Measurements from ENCODE around the gene ZNF513. TPM values are rescaled to one million over a fixed set of nuclear protein-coding genes. Genes with fewer than 3 reads are reported as not detected.

Gene ZNF513
- total and polyA plus RNA-seq, 2 donors (not counting 1 experiment from before 2014, with no cell fraction given): 29.0 to 36.8 TPM

GRCh38 chr2:27375513-27376099 lies 4.9 kb downstream of the ZNF513 start:
- DNase-seq: no peak
- no peak overlapping the region for H3K4me3 ChIP-seq (ENCODE audit: control extremely low read depth in 1 of 5, extremely low read depth in 1 of 5, insufficient read depth in 1 of 5, low read depth in 2 of 5, low read length in 4 of 5)
- Mint-ChIP-seq H3K4me1 (peaks cover 39% of the 10 kb centered on the region), H3K27ac (no peak overlapping the region), H3K27me3 (no peaks in the 10 kb centered on the region), H3K9me3 (ENCODE audit: insufficient read depth) (no peaks in the 10 kb centered on the region), H3K4me3 (no peak overlapping the region)
- ATAC-seq (ENCODE audit: low read depth): no peak
- peaks cover 0 to 58% of the 10 kb centered on the region in 2 experiments for H3K36me3 ChIP-seq (replicated peaks in 1 of 2; ENCODE audit: control extremely low read depth in 1 of 2, control insufficient read depth in 1 of 2, extremely low read depth in 1 of 2, insufficient read depth in 2 of 2, low read length in 1 of 2)
- TF ChIP-seq CTCF (IDR thresholded peaks at IDR 0.05) (no peak), EZH2 (IDR thresholded peaks at IDR 0.05; ENCODE audit: borderline replicate concordance, insufficient read depth, low read depth, low read length, poor library complexity, severe bottlenecking) (no peak)
- ChIA-PET POLR2A (no interaction called here), CTCF (no interaction called here)
- peaks cover 30 to 34% of the 10 kb centered on the region in 2 donors for H3K4me1 ChIP-seq (ENCODE audit: control insufficient read depth in 2 of 2, insufficient read depth in 2 of 2, low read length in 2 of 2)
- WGBS (ENCODE audit: insufficient coverage): 96% methylated on average over 14 of the region's 20 CpGs
- no peak overlapping the region for H3K4me2 ChIP-seq (replicated peaks; ENCODE audit: low read depth, low read length, poor library complexity, severe bottlenecking)
- intact Hi-C loops (cut with micrococcal nuclease): no loop called here
- H3K9me3 ChIP-seq (ENCODE audit: control extremely low read depth in 1 of 3, control insufficient read depth in 2 of 3, insufficient read depth in 1 of 3, low read length in 2 of 3): no peaks in the 10 kb centered on the region
- no peak overlapping the region for H3K9ac ChIP-seq (ENCODE audit: low read length)
- no peak overlapping the region for H2AFZ ChIP-seq (ENCODE audit: insufficient read depth, low read depth, low read length, poor library complexity, severe bottlenecking)
- no peaks in the 10 kb centered on the region for H3K27me3 ChIP-seq (replicated peaks in 1 of 4; ENCODE audit: control extremely low read depth in 1 of 4, control insufficient read depth in 3 of 4, insufficient read depth in 4 of 4, low read length in 3 of 4)
- peaks cover 97% of the 10 kb centered on the region for H3K79me2 ChIP-seq (ENCODE audit: control insufficient read depth, insufficient read depth, low read length)
- no peak overlapping the region for H3K27ac ChIP-seq (ENCODE audit: low read length in 2 of 2)
- peaks cover 49% of the 10 kb centered on the region for H4K20me1 ChIP-seq (ENCODE audit: control insufficient read depth, insufficient read depth, low read length, poor library complexity, severe bottlenecking)

GRCh38 chr2:27373567-27373966 lies 7.0 kb downstream of the ZNF513 start:
- 100% methylated on average over 1 of the region's 5 CpGs for WGBS (ENCODE audit: insufficient coverage)
- no peak overlapping the region for H2AFZ ChIP-seq (ENCODE audit: insufficient read depth, low read depth, low read length, poor library complexity, severe bottlenecking)
- H3K9me3 Mint-ChIP-seq (ENCODE audit: insufficient read depth): no peaks in the 10 kb centered on the region
- peaks cover 35% of the 10 kb centered on the region for H3K4me1 Mint-ChIP-seq
- H3K4me2 ChIP-seq (replicated peaks; ENCODE audit: low read depth, low read length, poor library complexity, severe bottlenecking): no peak overlapping the region
- H3K4me3 ChIP-seq (ENCODE audit: control extremely low read depth in 1 of 5, extremely low read depth in 1 of 5, insufficient read depth in 1 of 5, low read depth in 2 of 5, low read length in 4 of 5): no peak overlapping the region
- peak overlapping the region in 1 of 2 donors; percentile 12 for H3K27ac ChIP-seq (ENCODE audit: low read length in 2 of 2)
- peak overlapping the region; percentile 59 for H3K27ac Mint-ChIP-seq
- ChIA-PET CTCF (no interaction called here), POLR2A (no interaction called here)
- ATAC-seq (ENCODE audit: low read depth) (no peak), DNase-seq (no peak)
- H4K20me1 ChIP-seq (ENCODE audit: control insufficient read depth, insufficient read depth, low read length, poor library complexity, severe bottlenecking): peaks cover 53% of the 10 kb centered on the region
- H3K27me3 Mint-ChIP-seq: no peaks in the 10 kb centered on the region
- intact Hi-C loops (cut with micrococcal nuclease): no loop called here
- H3K36me3 ChIP-seq (replicated peaks in 1 of 2; ENCODE audit: control extremely low read depth in 1 of 2, control insufficient read depth in 1 of 2, extremely low read depth in 1 of 2, insufficient read depth in 2 of 2, low read length in 1 of 2): peaks cover 0 to 58% of the 10 kb centered on the region in 2 experiments
- no peaks in the 10 kb centered on the region for H3K27me3 ChIP-seq (replicated peaks in 1 of 4; ENCODE audit: control extremely low read depth in 1 of 4, control insufficient read depth in 3 of 4, insufficient read depth in 4 of 4, low read length in 3 of 4)
- peaks cover 95% of the 10 kb centered on the region for H3K79me2 ChIP-seq (ENCODE audit: control insufficient read depth, insufficient read depth, low read length)
- TF ChIP-seq EZH2 (IDR thresholded peaks at IDR 0.05; ENCODE audit: borderline replicate concordance, insufficient read depth, low read depth, low read length, poor library complexity, severe bottlenecking) (no peak), CTCF (IDR thresholded peaks at IDR 0.05) (no peak)
- no peak overlapping the region for H3K4me3 Mint-ChIP-seq
- peaks cover 31 to 34% of the 10 kb centered on the region in 2 donors for H3K4me1 ChIP-seq (ENCODE audit: control insufficient read depth in 2 of 2, insufficient read depth in 2 of 2, low read length in 2 of 2)
- no peaks in the 10 kb centered on the region for H3K9me3 ChIP-seq (ENCODE audit: control extremely low read depth in 1 of 3, control insufficient read depth in 2 of 3, insufficient read depth in 1 of 3, low read length in 2 of 3)
- H3K9ac ChIP-seq (ENCODE audit: low read length): no peak overlapping the region
